HG03196 (cell line): ENCODE results near the gene MBD5.

Source experiments
- ATAC-seq: cut with Tn5 transposase; IDR thresholded peaks from one replicate; pipeline ENCODE4 v1.9.1; 2021; ENCODE audit not compliant: unreplicated experiment

The MBD5 gene

DNA sequence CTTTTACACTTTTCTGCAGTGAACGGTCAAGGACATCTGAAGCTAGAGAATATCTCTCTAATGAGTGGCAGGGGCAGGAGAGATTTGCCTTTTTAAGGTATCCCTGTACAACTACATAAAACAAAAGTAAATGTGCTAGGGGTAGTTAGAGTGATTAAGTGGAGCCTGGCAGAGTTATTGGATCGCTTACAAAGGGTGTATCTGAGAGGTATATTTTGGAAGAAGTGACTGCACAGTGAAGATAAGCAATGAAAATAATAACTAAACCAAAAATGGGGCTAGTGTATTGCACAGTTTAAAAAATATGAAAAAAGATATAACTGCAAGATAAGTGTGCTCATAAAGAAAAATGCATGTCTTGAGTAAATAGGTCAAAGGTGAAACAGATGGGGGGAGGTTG, 430.2 kb downstream of the MBD5 start:
- no peak for ATAC-seq

DNA sequence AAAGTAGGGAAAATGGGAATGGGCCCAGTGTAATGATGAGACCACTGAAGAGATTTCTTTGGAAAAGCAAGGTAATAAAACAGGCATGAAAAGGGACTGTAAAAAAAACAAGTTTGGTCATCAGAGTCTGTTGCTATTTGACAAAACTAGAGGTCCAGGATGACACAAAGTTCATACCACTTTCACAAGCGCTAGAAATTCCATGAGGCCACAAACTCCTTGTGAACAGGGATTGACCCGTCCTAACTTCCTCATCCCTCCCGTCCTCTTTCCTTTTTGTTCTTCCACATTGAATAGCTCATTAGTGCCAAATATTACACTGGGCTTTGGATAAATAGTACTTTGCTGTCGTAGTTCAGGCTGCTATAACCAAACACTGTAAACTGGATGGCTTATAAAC, 434.9 kb downstream of the MBD5 start:
- no peak for ATAC-seq

DNA sequence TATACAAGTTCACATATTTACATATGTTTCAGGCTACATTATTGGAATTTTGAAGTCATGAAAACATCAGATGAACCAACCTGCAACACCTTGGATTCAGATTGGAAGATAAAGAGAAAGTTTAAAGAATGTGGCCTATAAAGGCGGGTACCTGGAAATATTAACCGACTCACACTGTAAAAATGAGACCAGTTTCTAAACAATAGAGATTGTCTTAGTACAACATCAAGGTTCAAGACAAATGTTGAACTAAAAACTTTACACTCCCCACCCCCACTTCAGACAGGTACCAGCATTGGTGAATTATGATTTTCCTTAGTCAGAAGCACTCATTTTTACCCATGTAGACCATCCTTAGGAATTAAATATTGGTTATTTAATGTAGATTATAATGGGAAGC, 437.3 kb downstream of the MBD5 start:
- ATAC-seq: no peak

DNA sequence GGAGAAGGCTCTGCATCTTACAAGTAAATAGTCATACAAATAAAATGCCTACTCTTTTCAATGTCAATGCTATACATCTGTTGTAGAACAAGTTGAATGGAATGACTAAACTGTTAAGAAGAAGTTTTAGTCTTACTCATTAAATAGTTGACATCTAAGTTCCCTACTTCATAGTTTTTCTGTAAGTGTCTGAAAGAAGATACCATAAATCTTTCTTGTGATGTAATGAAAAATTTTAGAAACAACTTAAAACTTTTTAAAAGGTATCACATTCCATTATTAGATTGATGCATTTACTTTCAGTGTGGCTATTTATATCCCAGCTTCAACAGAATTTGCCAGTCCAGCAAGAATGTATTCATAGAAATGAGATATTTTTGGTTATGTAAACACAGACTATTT, 438.5 kb downstream of the MBD5 start:
- no peak for ATAC-seq

DNA sequence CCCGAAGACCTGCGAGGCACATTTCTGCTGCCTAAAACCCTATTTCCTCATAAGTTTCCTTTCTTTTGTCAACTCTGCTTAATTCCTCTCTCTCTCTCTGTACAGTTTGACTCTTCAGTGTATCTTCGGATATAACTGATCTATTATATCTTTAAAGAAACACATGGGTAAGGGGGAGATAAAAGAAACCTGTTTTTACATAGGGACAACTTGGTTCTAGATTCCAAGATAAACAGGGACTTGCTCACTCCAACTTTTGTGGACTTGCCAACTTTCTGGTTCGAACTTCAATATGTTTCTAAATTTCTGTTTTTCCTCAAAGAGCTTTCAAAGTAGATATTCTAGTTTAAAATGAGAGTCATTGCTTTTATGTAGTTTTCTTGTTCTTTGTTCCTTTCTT, 441.0 kb downstream of the MBD5 start:
- ATAC-seq: no peak

DNA sequence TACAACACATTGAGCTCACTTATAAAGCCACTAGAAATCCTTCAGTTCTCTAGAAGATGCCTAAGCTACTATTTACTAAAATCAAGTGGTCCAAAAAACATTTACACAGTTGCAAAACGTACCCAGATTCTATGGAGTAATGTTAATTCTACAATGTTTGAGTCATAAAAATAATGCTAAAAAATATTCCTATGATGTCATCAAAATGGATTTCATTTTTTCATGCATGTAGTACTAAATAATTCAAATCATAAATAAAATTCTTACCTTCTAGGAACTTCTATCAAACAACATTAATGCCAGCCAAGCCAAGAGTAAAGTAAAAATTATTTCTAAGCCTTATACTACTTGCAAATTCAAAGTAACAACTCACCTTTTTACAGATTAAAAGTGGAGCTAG, 454.7 kb downstream of the MBD5 start:
- ATAC-seq: no peak

DNA sequence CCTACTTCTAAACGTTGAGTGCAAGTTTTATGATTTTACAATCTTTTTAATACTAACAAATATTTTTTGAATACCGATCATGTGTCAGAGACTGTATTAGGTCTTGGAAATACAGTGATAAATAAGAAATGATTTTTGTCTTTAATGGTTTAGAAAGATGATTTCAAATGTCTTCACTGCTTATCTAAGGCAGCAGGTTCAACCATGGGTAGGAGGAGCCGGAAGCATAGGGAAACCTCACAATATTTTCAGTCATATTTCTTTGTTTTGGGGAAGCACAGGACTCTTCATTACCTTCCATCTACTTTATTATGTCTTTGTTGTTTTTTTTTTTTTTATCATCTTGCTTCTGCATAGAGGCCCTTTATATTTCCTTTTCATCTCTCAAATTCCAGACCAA, 458.5 kb downstream of the MBD5 start:
- no peak for ATAC-seq

DNA sequence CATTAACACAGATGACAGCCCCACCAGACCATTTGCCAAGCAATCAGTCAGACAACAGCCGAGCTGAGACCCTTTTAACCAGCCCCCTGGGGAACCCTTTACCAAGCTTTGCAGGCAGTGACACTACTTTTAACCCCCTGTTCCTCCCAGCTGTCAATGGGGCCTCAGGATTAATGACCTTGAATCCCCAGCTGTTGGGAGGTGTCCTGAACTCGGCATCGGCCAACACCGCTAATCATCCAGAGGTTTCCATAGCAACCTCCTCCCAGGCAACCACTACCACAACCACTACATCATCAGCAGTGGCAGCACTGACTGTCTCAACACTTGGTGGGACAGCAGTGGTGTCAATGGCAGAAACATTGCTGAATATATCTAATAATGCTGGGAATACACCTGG, 462.8 kb downstream of the MBD5 start:
- ATAC-seq: no peak

DNA sequence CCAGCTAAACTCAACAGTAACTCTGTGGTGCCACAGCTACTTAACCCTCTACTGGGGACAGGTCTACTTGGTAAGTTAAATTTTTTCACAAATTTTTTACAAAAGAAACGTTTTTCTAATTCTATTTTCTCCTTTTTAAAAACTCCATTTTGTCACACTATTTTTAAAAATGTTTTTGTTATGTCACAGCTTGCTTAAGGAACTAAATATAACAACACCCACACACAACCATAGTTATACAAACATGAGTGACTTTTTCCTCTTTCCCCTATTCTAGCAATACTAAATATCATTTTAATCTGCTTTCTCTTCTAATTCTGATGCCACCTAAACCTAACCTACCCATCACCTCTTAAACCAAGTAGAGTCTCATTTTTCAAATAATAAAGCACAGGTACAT, 463.2 kb downstream of the MBD5 start:
- ATAC-seq: no peak

DNA sequence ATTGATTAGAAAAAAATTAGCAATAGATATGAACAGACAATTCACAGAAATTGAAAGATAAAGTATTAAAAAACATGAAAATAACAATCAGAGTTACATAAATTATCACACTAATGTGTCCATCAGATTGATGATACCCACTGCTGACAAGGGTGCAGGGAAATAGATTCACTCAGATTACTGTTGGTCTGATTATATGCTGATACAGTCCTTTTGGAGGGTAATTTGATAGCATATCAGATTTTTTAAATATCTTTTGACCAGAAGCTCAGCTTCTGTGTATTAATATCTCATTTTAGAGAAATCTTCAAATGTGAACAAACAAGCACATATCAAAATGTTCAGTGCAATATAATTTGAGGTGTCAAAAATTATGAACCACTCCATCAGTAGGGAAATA, 465.8 kb downstream of the MBD5 start:
- no peak for ATAC-seq

DNA sequence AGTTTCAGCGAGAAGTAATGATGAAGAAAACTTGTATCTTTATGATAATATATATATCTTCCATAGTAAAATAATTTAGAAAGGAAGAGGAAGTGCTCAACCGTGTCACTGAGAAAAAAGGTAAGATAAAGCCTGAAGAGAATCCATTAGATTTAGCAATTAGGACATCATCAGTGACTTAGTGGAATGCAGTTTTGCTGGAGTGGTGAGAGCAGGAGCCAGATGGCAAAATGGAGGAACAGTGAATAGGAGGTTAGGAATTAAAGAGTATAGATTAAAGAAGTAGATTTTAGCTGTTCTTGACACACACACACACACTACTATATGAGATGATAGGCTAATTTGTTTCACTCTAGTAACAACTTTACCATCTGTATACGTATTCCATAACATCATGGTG, 466.5 kb downstream of the MBD5 start:
- no peak for ATAC-seq

DNA sequence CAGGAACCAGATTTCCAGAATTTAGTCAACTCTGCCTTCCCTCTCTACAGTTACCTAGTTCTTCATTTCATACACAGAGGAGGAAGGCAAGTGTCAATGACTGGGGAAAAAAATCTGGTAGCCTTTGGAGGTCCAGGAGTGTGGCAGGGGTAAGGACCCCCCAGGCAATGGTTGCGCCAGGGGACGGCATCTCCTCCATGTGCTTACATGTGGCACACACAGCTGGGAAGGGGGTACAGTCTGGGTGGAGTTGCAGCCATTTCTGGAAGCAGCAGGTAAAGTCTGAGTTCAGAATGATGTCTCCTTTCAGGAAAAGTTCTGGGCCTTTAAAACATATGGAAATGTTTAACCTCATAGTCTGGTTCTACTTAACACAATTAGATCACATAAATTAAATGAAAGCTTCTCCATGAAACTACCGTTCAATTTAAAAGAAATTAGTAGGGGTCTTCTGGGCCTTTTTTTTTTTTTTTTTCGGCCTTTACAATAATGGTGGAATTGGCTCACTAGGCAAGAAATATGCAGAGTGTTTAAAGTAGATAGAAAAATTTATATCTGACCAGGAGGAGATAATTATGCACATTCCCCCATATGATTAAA, 470.0 kb downstream of the MBD5 start:
- no peak for ATAC-seq

DNA sequence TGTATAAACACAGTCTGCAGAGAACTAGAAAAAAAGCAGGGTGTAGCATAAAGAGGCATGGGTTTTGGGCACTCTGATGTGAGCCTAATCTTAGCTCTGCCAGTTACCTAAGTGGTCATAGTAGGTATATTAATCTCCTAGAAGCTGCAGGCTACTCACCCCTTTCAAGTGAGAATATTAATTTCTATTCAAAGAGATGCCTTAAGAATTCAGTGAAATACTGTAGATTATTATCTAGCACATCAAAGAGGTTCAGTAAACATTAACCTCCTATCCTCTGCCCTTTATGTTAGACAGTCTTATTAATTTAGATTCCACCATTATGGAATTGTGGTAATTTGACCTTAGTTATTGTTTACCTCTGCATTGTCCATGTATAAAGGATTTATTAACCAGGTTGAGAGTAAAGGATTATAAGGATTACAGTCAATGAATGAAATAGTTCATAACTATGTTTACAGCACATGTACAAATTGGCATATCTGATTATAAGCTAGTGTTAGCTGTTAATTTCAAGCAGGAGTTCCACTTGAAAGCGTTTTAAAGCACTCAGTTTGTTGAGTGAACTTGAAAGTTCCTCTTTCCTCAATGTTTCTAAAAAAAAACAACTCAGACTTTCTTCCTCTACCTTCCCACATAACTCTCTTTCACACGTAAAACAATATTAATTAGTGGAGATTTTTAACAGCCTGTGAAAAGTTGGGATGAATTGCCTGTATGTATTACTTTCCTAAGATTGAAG, 473.1 kb downstream of the MBD5 start:
- peak; percentile 55 for ATAC-seq

DNA sequence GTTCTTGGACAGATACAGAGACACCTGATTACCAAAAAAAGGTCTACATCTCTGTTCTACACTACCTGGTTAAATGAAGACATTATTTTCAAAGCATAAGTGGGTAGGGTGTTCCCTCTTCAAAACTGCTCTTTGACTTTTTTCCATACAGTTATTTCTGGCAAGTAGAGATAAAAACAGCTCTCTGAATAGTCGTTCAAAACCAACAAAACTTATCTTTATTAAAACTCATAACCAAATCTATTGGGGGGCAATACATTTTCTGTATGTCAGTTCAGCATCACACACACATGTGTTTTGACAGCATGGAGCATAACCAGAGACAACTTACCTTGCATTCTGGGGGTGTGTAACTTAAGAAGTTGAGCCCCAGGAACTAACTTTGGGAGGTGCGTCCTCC, 474.7 kb downstream of the MBD5 start:
- no peak for ATAC-seq

DNA sequence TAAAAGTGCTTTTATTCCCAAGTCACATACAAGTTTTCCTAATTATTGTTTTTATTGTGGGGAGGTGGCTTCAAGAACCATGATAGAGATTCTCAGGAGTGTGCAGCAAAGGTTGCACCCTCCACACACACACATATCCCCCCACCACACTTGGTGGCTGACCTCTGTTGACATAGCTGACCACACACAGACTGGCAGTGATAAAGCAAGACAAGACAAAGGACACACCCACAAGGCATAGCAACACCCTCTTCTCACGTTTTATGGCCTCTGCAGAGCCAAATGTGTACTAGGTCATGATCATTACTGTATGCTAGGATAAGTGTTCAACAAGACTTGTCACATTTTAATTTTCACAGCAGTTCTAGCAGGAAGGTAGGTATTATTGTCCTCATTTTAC, 480.7 kb downstream of the MBD5 start:
- ATAC-seq: no peak

DNA sequence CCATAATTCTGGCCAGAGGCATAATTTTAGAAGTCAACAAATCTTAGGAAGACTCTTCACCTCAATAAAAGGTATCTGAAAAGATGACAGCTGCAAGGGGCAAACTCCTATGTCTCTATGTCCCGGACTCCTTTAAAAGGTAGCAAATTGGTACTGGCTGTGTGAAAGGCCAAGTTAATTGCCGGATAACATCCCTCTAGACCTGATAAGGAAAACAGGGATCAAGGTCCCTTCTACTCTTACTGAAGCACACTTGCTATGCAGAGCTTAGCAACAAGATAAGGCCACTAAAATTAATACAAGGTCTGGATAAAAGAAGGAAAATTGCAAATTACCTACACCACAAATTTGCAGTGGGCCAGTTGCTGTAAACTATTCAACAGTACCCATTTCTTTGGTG, 482.6 kb downstream of the MBD5 start:
- ATAC-seq: no peak

DNA sequence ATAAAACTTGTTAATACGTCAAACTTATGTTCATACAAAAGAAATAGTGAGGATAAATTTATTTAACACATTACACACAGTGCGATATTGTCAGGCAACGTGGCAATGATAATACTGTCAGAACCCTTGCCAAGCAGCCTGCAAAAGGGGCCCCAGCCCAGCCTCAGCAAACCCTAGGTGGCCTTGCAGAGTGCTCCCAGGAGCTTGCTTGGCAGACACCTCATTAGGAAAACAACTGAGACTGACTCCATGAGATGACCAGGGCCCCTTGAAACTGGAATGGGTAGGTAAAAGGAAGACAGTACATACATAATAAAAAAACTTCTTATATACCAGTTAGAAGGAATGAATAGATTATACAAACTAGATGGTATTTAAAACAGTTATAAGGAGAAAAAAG, 487.1 kb downstream of the MBD5 start:
- ATAC-seq: no peak

DNA sequence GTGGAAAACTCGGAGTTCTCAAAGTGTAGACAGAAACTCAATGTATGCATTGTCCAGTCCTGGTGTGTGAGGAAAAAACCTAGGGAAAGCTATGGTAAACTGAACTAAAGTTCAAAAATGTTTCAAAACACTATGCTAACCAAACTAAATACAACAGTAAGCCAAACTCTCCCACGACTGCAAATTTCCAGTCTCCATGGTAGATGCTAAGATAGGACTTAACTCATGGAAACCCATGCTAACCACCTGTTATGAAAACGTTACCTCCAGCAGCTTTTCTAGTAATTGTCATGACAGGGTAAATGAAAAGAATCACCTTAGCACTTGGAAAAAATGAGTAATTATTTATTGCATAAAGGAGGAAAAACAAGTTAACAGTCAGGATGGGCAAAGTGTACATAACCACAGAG, 488.0 kb downstream of the MBD5 start:
- ATAC-seq: no peak

DNA sequence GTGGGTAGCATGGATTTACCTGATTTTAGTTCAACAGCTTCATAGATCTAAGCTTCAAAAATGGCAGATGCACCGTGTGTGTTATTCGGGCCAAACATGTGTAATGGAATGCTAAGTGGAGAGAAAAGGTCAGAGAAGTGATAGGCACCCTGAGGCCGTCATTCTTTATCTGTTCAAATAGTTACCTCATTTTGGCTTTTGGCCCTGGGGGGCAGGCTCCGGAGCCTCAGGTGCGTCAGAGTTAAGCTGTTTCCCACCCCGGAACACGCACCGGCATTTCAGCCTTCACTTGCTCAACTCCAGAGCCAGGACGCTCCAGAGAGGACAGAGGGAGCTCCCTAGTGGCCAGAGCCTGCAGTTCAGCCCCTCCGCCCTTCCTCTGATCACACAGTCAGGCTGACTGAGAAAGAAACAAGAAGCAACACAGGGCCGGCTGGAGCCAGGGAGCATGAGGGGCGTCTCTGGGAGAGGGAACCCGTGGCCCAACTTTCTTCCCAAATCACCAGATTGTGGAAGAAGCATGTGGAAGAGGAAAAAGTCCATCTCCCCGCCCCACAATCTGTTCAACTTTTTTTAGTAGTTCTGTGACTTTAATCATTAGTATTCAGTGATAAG, 488.5 kb downstream of the MBD5 start:
- ATAC-seq: peak; percentile 100

DNA sequence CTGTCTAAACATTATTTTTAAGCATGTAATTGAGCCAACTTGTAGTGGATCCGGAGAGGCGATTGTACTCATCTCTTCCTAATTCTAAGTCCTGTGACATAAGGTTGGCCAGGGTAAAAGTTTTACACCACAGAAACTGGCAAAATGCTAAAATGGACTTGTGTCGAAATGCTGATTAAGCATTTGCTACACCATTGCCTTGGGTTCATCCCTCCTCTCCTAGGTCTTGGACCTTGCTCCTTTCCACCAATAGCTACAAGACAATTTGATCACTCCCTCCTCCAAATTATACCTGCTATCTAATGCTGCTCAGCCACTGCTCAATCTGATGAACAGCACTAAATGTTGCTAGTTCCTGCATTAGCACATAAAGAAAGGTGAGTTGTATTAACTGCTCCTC, 491.0 kb downstream of the MBD5 start:
- no peak for ATAC-seq

DNA sequence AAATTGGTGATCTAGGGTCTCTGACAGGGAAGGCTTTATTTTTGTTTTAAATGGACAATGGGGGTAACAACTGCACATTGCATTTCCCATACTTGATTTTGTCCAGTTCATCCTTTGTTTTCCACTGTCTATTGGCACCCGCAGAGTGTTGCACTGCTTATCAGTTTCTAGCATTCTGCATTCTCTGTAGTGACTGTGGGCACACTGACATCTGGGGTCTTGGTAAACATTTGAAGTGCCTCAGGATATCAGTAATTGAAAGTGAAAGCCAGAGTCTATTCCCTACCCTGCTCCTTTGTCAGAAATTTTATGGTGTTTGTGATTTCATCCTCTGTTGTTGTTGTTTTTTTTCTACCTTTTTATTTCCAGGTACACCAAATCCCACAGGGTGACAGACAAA, 491.6 kb downstream of the MBD5 start:
- ATAC-seq: no peak

DNA sequence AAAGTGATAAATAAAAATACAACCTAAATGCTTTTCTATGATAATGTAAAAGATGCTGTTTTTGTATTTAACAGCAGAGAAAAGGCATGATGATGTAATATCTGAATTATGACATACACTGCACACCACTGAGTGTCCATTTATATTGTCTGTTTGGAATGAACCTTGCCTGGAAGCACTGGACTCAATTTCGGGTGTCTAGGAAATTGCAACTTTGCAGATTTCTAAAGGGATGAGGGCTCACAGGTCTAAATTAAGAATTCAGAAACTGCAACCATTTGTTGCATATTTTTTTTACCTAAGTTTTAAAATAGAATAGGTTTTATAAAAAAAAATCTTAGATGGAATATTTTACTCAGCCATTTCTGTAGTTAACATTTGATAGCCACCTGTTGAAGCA, 492.5 kb downstream of the MBD5 start:
- ATAC-seq: no peak

DNA sequence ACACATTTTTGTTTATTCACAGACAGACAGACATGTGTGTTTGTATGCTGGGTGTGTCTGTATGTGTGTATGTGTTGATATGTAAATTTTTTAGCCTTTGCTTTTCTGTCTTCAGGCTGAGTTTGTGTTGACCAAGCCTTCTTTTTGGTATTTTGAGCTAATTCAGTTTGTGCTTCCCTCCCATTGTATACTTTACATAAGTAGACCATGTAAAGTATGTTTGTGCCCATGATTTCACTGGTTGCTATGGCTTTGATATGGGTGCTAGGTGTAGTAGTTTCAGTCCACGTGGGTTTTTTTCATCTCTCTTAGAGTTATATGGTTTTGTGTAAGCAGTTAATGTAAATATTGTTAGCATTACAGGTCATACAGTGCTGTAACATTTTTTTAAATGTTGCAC, 494.2 kb downstream of the MBD5 start:
- ATAC-seq: no peak
